GM19463 (cell line): ENCODE data around the gene TMEM63C.
A peak's percentile ranks its signal among the peaks of the same experiment; 100 is the strongest.

Source experiments
- ATAC-seq: cut with Tn5 transposase; IDR thresholded peaks from one replicate; pipeline ENCODE4 v1.9.1; 2021; ENCODE audit warnings: mild to moderate bottlenecking, moderate library complexity; ENCODE audit not compliant: unreplicated experiment

TMEM63C gene

DNA sequence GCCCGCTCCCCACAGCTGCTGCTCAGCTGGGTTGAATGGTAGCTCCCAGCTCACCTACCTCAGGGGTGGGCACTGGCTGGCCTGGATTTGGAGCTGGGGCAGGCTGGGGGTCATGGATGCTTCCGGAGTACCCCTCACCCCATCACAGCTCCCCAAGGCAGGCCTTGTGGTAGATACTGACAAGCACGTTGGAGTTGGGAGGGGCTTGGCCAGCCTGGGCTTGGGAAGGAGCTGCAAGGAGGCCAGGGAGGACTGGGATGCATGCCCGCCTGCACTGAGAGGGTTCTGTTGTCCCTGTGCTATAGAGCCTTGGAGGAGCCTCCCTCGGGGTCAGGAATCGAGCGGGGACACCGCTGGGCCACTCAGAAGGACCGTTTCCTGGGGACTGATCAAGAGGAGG lies 14.2 kb downstream of the TMEM63C start:
- no peak for ATAC-seq

DNA sequence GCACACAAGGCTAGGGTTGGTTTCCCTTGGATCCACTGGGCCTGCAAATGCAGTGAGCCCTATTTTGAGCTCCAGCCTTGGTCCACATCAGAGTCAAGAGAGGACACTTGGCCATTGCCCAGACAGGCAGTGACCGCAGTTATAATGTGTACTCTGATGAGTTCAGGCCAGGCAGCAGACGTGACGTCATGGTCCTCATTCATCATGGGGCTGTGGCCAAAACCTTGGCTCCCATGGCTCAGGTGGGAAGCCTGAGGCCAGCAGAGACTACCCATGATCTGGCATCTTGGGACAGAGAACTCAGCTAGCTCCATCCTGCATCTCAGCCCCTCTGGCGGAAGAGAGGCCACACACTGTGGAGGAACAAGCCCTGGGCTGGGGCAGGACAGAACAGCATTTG lies 16.4 kb downstream of the TMEM63C start:
- no peak for ATAC-seq

DNA sequence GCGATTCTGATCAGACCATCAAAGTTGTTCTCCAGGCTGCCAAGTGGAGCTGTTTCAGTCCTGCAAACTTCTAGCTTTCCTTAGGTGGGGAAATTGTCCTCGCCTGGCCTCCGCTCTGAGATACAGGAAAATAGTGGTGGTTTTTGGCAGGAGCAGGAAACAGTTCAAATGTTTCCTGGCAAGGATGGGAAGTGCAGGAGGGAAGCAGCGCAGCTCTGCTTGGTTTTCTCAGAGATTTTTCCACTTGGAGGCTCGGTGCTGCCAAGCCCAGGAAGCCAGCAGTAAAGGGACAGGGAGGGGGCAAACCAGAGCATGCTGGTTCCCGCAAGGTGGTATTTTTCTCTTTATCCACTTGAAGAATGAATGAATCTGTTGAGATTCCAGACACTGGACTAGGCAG lies 17.0 kb downstream of the TMEM63C start:
- ATAC-seq: no peak

DNA sequence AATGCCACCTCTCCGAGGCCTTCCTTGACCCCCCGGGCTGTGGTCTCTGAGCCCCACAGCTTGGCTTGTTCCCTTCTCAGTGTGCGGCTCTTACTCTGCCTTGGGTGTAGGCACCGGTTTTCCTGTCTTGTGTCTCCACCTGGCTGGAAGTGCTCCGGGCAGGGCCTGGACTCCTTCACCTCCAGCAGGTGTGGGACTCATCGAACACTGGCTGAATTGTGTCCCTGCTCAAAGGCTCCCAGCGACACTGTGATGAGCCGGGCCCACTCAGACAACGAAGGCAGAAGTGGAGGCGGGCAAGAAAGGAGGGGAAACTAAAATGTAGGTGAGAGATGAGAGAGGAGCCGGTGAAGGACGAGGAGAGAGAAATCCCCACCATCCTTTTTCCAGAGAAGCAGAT lies 18.0 kb downstream of the TMEM63C start:
- no peak for ATAC-seq

DNA sequence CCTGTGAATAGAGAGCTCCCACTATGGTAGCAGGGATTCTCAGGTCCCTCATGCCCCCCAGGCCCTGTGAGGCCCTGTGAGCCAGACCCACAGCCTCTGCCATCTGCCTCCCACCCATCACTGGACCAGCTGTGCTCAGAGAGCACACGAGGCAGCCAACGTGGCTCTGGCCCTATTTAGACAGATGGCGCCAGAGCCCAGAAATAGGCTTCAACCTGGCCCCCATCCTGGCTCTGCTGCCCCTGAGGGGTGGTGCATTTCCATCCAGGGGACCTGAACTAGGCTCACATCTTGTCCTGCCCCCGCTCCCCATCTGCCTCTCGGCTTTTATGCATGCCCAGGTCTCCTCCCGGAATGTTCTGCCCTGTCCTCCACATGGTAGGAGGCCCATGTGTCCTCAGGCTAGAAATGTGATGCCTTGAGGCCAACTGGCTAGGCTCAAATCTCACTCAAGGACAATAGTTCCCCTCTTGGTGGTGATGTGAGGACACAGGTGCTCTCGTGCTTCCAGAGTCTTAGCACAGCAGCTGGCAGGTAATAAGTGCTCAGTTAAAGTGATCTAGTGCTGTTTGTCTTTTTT lies 18.9 kb downstream of the TMEM63C start:
- no peak for ATAC-seq

DNA sequence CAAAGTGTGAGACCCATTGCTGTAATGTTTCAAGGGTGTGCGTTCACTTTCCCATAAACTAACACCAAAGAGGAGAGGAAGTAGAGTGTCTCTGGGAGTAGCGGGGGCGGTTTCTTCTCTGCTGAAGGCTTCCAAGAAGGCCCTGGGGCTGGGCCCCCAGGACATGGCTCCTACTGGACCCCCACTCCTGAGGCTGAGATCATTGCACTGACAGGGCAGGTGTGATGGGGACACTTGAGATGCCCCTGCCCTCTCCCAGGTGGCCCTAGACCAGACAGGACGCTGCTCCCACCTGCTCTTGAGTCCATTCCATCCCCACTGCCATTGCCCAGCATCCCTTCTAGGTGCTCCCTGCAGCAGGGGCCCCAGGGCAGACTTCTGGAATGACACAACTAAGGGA lies 20.1 kb downstream of the TMEM63C start:
- no peak for ATAC-seq

DNA sequence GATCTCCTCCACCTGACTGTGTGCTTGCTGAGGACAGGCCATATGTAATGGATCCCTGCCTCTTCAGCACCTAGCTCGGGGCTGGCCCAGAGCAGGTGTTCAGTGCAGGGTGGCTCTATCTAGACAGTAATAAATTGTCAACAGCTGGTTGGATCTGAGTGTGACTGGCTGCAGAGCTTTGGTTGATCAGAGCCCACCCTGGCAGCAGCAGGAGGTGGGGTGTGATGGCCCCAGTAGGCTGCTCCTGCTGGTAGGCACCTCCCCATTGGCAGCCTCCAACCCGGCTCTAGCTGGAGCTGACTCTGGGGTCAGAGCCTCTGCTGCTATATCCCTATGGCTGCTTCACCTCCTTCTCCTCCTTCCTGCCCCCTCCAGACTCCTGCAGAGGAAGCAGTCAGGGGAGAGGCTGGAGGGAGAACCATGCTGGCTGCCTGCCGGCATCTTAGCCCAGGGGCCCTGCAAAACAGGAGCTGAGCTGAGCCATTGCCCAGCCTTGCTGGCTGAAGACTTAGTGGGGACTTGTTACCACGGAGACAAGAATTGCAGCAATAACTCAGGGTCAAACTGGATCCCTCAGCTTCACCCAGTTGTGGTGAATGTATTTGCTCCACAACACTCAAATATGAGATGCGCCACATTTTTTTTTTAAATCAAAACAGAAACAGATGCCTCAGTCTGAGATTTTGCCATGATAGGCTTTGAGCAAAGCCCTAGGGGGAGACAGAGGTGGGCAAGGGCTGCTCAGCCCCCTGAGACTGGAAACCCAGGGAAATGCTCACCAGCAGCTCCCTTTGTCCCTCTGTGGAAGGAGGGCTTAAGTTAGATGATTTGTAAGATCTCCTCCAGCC lies 22.2 kb downstream of the TMEM63C start:
- no peak for ATAC-seq

DNA sequence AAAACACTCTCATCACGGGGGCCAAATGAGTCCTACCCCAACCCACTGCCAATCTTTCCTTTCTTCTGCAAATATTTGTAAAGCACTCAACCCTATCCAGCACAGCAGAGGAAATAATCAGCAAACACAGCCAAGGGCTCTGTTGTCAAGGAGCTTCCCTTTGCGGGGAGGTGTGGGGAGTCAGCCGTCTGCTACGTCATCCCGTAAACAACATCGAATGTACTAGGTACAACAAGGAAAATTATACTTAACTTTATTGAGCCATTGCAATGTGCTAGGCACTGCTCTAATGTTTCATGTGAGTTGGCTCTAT lies 22.8 kb downstream of the TMEM63C start:
- no peak for ATAC-seq

DNA sequence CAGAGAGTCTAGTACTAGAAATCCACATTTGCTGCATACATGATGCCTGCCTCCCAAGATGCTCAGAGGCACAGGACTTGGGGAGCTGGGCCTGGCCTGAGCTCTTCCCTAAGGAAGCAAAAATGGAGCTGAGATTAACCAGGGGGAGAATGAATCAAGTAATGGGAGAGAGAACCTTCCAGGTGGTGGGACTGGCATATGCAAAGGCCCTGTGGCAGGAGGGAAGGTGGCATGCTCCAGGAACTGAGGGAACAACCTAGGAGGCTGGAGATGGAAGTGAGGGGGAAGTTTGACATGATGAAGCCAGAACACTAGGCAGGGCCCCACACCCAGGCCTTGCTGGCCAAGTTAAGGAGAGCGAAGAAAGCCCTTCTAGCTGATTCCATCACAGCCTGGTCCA lies 23.3 kb downstream of the TMEM63C start:
- no peak for ATAC-seq

DNA sequence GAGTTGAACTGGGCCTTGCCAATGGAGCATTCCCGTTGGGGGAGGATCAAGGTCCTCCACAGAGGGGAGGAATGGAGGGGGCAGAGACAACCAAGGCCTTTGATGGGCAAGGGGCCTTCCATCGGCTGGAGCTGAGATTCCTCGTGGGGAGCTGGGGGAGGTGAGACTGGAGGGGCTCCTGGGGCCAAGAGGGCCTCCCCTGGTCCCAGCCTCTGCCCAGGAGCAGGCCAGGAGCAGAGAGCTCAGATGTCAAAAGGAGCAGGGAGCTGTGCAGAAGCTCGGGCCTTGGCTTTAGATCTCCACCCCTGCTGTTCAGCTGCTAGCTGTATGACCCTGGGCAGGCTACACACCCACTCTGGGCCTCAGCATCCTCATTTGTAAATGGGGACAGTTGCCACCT lies 24.0 kb downstream of the TMEM63C start:
- ATAC-seq: no peak

DNA sequence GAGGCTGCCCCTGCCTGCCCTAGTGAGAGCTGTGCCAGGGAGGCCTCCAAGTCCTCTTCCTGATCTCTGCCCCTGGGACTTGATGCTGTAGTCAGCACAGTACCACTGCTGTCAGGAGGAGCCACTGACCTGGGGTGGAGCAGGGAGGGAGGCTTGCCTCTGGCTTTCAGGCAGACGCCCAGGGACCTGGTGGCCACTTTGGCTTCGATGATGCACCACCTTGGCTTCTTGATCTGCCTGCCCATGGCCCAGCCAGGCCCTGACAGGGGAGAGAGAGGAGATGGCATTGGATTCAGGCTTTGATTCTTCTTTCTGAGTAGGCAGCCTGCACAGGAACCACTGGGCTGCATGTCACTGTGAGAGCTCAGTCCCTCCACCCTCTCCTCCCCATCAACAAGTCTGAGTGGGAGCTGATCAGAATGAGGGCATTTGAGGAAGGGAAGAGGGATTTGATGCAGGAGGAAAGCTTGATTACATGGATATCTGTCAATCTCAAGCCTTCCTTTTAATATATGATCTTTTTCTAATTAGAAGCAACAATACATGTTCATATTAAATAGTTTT lies 24.7 kb downstream of the TMEM63C start:
- no peak for ATAC-seq

DNA sequence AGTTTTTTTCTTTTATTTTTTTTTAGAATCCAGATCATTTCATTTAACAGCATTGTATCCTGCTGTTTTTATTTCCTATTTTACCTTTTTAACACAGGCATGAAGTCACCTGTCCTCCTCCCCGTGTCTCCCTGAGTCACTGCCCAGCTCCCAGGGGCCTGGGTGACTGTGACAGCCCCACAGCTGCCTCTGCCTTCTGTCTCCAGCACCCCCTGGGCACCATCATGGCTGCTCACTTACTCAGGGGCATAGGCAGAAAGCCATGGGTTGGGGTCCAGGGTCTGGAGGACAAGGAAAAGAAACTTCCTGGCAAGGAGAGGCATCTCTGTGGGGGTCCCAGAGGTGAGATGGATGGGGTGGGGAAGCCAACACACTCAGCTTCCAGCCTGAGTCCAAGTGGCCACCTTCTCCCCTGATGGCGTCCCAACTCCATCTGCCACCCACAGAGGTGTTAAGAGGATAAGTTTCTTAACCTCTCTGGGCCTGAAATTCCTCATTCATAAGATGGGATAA lies 25.3 kb downstream of the TMEM63C start:
- no peak for ATAC-seq

DNA sequence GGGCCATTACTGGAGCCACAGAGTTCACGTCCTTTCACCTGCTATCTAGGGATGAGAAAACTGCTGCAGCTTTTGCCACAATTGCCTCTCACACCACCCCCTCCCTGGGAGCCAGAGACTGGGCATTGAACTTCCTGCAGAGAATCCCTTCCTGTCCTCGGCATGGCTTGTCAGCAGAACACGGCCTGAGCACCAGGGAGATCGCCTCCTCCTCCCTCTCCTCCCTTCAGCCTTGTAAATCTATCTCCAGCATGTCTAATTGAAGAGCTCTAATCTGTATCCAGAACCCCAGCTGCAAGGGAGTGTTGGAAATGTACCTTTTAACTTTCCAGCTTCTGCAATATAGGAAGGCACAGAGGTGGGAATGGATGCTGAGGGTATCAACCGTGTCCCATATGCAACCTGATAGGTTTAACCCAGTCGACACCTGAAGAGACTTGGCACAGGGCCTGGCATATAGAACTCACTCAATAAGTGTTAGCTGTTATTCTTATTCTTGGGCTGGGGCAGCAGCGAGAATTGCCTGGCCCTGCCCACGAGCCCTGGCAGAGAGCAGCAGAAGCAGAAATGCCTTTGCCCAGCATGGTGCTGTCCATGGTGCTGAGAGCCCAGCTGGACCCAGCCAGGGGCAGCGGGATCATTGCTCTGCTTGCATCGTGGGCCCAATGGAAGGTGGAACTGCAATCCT lies 26.8 kb downstream of the TMEM63C start:
- no peak for ATAC-seq

DNA sequence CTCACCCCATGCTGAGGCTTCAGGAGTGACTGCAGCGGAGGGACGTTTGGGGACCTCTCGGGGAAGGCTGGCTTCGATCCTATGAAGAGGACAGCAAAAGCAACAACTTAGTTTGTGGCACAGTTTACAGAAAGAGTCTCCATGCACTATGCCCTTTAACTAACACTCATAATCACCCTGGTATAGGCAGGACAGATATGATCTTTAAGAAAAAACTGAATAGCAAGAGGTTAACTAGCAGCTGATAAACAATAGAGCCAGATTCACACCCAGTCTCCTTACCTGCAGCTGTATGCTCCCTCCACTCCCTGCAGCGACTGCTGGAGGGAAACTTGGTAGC lies 27.4 kb downstream of the TMEM63C start:
- no peak for ATAC-seq

DNA sequence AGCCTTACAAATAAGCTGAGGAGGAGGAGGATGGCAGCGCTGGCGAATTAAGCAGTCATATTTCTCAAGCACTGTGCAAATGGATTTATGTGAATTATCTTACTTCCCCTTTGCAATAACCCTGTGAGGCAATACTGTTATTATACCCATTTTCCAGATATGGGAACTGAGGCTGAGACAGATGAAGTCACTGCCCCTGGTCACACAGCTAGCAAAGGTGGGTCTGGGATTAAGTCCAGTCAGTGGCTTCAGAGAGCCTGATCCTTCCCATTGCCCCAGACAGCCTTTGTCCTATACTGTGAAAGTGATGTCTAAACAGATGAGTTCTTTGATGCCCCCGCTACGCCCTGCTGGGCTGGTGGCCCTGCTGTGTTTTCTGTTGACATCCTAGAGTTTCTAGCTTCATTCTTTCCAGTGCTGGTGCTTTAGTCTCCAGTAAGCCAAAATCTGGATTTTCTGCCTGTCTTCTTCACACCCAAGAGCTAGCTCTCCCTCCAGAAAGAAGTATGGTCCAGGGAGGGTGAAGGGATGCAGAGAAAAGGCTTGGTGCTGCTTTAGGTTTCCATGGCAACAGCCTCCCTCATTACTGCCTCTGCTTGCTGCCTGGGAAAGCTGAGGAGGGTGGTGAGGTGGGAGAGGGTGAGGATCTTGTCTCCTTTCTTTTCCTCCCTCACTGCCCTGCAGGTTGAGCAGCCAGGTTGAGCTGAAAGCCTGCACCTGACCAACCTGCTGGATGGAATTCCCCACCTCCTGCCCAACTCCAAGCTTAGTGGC lies 30.7 kb downstream of the TMEM63C start:
- no peak for ATAC-seq

DNA sequence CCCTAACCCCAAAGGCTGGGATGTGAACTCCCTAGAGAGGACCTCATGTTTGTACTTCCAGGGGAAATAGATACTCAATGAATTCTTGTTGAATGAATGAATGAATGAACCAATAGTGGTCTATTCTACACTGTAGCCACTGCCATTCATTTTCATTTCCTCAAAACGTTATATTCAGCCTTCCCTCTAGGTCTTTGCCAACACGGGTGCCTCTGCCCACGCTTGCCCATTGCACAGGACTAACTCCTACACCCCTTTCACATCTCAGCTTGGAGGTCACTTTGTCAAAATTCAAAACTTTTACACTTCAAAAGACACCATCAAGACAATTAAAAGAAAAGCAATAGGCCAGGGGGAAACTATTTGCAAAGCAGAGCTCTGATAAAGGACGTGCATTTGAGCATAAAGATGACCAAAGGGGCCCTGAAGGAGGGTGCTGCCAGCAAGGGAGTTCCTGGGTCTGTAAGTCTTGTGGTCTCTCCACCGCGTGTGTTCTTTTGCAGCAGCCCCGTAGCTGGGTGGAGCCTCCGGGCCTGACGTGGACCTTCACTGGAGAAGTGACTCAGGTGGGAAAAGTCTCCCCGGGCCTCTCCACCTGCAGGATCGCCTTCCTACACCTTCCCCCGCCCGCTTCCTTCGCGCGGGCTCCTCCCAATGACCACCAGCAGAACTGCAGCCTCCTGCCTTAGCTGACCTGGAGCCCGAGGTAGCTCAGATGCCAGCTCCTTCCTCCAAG lies 31.5 kb downstream of the TMEM63C start:
- peak; percentile 76 for ATAC-seq

DNA sequence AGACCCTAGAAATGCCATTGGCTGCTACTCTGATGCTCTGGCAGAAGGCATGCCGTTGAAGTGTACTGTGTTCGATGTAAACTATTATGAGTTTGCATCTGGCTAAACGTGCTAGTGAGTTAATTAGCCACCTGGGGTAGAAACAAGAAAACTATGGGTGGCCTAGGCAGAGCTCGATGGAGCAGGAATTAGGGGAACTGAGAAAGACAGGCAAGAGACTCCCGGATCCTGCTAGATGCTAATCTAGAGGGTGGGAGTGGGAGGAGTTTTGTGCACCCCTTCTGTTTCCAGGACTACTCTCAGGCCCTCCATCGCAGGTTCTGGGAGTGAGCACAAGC lies 32.0 kb downstream of the TMEM63C start:
- ATAC-seq: no peak

DNA sequence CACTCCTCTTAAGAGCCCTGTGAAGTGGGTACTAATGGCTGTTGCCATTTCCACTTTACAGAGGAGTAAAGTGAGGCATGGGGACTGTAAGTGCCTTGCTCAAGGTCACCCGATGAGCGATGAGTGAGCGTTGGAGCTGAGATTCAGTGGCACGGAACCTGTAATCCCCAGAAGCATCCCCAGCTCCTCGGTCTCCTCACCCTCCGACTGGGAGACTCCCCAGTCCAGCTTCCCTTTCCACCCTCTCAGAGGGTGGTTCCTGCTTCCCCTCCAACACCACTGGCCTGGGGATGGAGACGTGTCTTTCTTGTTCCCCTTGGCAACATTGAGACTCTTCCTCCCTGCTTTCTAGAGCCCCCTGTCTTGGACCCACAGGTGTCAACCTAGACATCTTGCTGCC lies 32.6 kb downstream of the TMEM63C start:
- ATAC-seq: no peak

DNA sequence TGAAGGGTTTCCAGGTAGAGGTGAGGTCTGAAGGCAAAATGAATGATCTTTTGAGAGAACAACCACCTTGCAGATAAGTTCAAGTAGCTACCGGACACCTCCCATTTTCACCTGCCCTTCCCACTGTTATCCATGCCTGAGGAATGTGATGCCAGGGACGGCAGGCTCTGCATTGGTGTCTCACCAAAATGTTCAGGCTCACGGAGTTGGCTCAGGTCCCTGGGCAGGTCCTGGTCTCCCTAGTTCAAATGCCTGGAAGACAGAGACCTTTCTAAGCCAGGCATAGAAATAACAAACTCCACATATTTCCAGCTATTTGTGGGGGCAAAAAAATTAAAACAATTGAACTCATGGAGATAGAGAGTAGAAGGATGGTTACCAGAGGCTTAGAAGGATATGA lies 36.0 kb downstream of the TMEM63C start:
- ATAC-seq: no peak

DNA sequence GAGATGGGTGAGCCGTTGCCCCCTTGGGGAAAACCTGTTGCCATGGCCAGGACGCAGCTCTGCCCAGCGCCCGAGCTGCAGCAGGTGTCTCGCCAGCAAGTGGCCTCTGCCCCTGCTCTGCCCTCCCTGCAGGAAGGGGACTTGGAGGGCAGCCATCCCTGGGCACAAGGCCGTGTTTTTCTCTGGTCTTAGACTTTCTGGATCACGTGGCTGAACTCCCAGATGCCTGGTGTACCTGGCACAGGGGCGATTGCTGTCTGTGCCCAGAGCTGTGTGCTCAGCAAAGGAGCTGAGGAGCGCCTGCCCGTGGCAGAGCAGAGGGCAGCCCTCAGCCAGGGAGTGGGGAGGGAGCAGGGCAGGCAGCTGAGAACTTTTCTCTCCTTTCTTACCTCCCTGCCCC lies 38.0 kb downstream of the TMEM63C start:
- ATAC-seq: no peak
